Rectal smooth muscle tissue (tissue), 1 donor: ENCODE data around the gene B9D2.

Experiments
- H3K27ac ChIP-seq: one replicate; pipeline ENCODE4 v1.7.0; 2013; ENCODE audit warnings: low read depth, low read length, inconsistent platforms
- H3K27me3 ChIP-seq: one replicate; pipeline ENCODE4 v1.7.0; 2013; ENCODE audit warnings: low read length; ENCODE audit not compliant: control insufficient read depth, insufficient read depth
- H3K36me3 ChIP-seq: one replicate; pipeline ENCODE4 v1.7.0; 2013; ENCODE audit warnings: low read length; ENCODE audit not compliant: control insufficient read depth, insufficient read depth
- H3K4me1 ChIP-seq: one replicate; pipeline ENCODE4 v1.7.0; 2013; ENCODE audit warnings: low read length; ENCODE audit not compliant: control insufficient read depth, insufficient read depth
- H3K4me3 ChIP-seq: one replicate; pipeline ENCODE4 v1.7.0; 2013; ENCODE audit warnings: low read length
- H3K9ac ChIP-seq: one replicate; pipeline ENCODE4 v1.7.0; 2013; ENCODE audit warnings: low read length

Gene B9D2

DNA sequence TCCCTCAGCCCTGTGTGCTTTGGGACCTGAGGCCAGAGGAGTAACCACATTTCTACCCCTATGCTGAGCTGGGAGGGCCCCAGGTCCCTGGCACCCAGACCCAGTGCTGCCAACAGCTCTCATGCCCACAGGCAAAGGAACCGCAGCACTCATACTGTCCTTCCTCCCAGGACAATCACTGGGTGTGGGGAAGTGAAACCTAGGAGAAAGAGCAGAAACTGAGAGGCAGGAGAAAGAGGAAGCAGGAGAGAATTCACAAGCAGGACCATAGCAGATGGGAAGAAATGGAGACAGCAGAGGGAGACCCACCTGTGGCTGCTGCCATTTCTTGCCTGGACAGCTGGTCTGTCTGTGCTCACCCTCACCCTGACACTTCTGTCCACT, 35.1 kb downstream of the B9D2 start:
- Histone ChIP-seq H3K9ac (no peak overlapping the region), H3K27ac (no peak overlapping the region), H3K4me1 (peaks cover 15% of the 10 kb centered on the region), H3K4me3 (no peak overlapping the region), H3K27me3 (no peaks in the 10 kb centered on the region), H3K36me3 (peaks cover 3% of the 10 kb centered on the region)

DNA sequence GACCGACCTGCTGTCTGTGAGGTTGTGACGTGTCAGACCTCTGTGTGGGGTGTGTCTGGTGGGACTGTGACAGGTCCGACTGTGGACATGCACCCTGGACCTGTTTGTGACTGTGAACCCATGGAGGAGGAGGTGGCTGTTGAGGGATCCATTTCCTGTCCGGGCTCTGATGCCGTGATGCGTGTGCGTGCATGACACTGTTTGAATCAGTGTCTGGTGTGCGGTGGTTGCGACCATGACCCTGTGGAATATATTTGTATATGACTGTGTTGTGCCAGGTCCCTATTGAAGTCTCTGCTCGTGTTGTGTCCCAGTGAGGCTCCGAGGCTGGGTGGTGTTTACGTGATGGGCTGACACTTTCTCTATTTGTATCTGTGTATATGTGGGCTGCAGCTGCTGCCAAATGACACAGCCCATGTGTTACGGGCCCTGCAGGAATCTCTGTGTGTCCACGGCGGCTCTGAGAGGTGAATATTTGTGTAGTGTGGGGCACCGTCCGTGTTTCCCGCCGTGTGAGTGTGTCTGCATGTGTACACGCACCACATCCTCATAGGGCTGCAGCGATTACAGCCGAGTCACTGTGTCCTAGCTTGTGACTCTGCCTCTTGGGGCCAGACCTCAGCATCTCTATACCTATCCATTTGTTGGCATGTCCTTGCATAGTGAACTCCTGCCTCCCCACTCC, 35.6 kb downstream of the B9D2 start:
- Histone ChIP-seq H3K4me3 (peak overlapping the region; percentile 56), H3K27ac (no peak overlapping the region), H3K27me3 (no peaks in the 10 kb centered on the region), H3K4me1 (peaks cover 20% of the 10 kb centered on the region), H3K9ac (no peak overlapping the region), H3K36me3 (peaks cover 3% of the 10 kb centered on the region)

DNA sequence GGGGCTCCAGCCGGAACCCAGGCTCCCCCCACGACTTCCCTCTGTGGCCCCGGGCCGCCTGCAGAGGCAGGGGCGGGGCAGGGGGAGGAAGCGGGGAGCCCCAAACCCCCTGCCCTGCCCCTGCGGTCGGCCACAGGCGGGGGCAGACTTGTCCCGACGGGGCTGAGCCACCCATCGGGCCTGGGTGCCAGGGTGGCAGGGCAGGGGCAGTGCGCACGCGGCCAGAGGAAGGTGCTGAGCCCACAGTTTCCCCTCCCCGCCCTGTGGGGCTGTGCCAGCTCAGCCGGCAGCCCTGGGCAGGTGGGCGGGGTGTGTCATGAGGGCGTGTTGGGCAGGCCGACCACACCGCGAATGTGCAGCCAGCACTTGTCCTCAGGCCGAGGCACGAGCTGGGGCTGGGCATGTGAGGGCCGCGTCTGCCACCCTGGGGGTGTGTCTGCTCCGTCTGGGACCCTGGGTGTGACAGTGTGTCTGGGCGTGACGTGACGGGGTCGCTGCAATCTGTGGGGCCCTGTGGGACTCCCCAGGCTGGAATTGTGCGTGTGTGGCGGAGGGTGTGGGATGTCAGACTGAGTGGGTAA, 36.3 kb downstream of the B9D2 start:
- peak overlapping the region; percentile 6 for H3K27ac ChIP-seq
- peaks cover 4% of the 10 kb centered on the region for H3K36me3 ChIP-seq
- peak overlapping the region; percentile 56 for H3K4me3 ChIP-seq
- H3K4me1 ChIP-seq, result peaks cover 26% of the 10 kb centered on the region
- H3K27me3 ChIP-seq, result no peaks in the 10 kb centered on the region
- H3K9ac ChIP-seq, result peak overlapping the region; percentile 4

DNA sequence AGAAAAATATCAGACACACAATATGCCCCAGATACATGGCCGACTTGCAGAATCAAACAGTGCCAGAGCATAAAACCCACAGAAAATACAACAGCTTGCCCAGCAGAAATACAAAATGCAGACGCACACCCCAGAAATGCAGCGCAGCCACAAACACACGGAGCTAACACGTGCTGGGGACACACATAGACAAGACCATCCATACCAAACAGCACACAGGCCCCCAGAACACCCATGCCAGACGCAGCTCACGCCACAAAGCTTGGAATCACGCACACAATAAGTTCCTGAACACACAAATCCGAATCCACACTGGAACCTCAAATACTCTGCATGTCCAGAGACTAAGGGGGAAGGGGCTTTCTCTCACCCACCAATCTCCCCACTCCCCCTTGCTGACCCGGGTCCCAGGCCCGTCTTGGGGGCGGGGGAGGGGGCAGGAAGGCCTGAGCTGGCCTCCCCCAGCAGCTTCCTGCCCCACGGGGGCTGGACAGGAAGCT, 36.8 kb downstream of the B9D2 start:
- Histone ChIP-seq H3K27me3 (no peaks in the 10 kb centered on the region), H3K4me1 (peaks cover 27% of the 10 kb centered on the region), H3K4me3 (peak overlapping the region; percentile 55), H3K9ac (peak overlapping the region; percentile 5), H3K27ac (no peak overlapping the region), H3K36me3 (peaks cover 5% of the 10 kb centered on the region)

DNA sequence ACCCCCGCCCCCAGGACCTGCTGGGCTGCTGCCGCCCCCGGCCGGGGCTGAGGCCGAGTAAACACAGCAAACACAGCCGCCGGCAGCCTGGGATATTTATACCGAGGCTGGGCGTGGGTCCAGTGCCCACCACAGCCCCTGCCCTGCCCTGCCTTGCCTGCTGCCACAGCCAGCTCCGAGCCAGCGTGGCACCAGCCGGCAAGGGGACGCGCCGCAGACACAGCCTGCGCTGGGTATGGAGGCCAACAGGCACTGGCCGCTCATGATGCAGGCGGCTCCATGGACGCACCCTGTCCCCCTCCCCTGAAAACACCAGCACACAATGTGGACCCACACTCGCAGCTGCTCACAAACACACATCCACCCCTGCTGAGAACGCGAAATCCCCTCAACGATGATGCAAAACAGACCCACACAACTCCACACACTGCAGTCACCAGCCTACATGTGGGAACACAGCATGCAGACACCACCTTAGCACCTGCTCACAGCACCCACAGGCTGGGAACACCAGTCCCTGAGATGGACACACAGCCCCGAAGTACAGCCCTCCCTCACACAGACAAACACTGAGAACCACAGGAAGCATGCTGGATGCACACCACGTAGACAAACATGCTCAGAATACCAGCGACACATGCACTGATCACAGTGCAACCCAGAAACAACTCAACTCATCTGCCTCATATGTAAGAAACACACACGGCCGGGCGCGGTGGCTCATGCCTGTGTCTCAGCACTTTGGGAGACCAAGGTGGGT, 37.8 kb downstream of the B9D2 start:
- Histone ChIP-seq H3K27ac (peak overlapping the region; percentile 79), H3K4me3 (peak overlapping the region; percentile 51), H3K4me1 (peaks cover 27% of the 10 kb centered on the region), H3K36me3 (peaks cover 2% of the 10 kb centered on the region), H3K27me3 (no peaks in the 10 kb centered on the region), H3K9ac (peak overlapping the region; percentile 58)

DNA sequence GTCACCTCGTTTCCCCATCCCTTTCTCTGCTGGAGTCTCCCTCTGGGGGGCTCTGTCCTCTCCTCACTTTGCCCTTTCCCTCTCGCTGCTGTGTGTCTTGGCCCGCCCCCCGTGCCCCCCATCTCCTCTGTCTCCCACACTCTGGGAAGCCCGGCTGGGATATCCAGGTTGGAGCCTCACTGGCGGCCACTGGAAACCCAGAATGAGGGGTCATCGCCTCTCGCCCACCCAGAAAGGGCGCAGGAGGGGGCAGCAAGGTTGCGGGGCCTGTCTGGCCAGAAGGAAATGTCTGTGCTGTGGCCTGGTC, 38.4 kb downstream of the B9D2 start:
- Histone ChIP-seq H3K27me3 (no peaks in the 10 kb centered on the region), H3K27ac (peak overlapping the region; percentile 79), H3K4me3 (peak overlapping the region; percentile 51), H3K36me3 (peaks cover 3% of the 10 kb centered on the region), H3K9ac (no peak overlapping the region), H3K4me1 (peaks cover 27% of the 10 kb centered on the region)

DNA sequence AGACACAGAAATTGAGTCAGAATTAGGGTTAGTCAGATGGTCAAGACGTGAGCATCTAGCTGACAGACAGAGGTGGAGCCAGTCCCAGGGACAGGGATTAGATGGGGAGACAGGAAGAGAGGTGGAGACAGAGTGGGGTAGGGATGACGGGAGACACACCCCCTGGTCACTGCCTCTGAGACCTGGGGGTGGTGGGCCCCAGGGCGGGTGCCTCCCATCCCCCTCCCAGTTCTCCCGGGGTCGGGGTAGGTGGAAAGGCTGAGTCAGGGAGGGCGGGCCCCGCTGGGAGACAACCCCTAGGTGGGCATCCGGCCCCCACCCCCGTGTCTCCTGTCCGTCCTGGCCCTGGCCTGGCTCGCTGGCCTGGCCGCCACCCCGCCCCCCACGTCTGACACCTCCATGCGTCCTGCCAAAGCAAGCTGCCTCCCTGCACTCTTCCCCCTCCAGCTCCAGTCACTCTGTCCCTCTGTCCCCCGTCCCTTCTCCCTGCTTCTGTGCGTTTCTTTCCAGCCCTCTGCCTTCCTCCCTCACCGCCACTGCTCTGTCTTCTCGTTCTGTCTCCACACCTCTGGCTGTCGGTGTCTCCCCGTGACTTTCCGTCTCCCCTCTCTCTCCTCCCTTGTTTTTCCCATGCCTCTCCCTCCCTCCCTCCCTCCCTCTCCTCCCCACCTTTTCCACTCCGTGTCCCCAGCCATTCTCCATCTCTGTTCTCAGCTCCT, 38.9 kb downstream of the B9D2 start:
- no peaks in the 10 kb centered on the region for H3K27me3 ChIP-seq
- peaks cover 8% of the 10 kb centered on the region for H3K36me3 ChIP-seq
- no peak overlapping the region for H3K9ac ChIP-seq
- peak overlapping the region; percentile 51 for H3K4me3 ChIP-seq
- H3K4me1 ChIP-seq, result peaks cover 27% of the 10 kb centered on the region
- peak overlapping the region; percentile 79 for H3K27ac ChIP-seq

DNA sequence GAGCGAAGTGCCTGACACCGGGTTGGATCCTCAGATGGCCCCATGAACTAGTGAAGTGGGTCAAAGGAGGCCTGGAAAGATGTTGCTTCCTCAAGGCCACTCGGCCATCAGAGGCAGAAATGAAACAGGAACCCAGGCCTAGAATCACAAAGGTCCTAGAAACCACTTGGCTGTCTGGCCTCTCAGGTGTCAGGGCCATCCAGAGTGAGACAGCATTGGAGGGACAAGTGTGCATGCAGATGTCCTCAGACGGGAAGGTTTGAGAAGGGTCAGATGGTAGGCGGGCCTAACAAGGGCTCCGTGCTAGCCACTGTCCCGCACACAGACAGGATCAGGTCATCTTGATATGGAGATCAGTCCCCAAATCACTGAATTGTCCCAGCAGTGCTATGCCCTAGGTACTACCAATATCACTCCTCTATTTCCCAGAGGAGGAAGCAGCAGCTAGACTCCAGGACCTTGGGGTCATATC, 39.7 kb downstream of the B9D2 start:
- Histone ChIP-seq H3K36me3 (peaks cover 15% of the 10 kb centered on the region), H3K27me3 (no peaks in the 10 kb centered on the region), H3K4me1 (peaks cover 27% of the 10 kb centered on the region), H3K9ac (no peak overlapping the region), H3K27ac (peak overlapping the region; percentile 79), H3K4me3 (no peak overlapping the region)

DNA sequence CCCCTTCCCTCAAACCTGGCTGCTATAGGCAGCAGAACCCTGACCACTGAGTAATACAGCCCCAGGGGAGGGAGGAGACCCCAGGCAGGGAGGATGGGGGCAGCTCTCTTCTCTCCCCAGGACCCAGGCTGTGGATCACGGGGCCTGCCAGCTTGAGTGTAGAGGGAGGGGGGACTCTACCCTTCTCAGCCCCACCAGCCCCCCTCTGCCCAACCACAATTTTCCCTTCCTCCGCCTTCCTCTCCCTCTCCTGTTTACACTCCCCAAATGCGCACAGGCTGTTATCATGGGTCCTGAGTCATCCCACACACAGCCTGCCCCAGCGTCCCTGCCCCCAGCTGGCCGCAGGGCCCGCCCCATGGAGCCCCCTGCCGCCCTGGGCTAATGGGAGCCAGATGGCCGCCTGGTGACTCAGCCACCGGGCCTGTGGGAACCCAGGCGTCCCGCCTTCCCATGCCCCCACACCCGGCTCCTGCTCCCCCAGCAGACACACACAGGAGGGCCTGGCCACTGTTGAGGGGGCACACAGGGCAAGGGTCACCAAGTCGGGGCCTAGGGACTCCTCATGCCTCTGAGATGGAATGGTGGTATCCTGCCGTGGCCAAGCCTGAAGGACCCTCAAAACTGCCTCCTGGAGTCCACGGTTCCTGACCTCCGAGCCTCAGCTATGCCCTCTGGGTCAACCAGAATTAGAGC, 40.4 kb downstream of the B9D2 start:
- no peak overlapping the region for H3K9ac ChIP-seq
- H3K27me3 ChIP-seq, result no peaks in the 10 kb centered on the region
- peak overlapping the region; percentile 79 for H3K27ac ChIP-seq
- H3K4me1 ChIP-seq, result peaks cover 27% of the 10 kb centered on the region
- no peak overlapping the region for H3K4me3 ChIP-seq
- H3K36me3 ChIP-seq, result peaks cover 22% of the 10 kb centered on the region

DNA sequence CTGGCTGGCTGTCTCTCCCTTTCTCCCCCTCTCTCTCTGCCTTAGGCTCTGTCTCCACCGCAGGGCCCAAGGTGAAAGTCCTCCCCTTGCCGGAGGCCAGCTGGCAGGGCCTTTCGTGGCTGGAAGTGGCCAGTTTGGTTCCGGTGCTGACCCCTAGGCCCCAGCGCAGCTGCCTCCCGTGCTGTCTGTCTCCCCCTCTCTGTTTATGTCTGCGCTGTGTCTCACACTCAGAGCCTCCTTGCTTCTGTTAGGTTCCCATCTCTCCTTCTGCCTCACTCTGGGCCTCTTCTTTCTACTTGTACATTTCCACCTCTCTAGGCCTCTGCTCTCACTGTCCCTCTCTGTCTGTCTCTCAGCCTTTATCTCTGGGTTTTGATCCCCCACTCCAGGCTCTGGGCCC, 40.9 kb downstream of the B9D2 start:
- Histone ChIP-seq H3K4me1 (peaks cover 27% of the 10 kb centered on the region), H3K36me3 (peaks cover 25% of the 10 kb centered on the region), H3K4me3 (no peak overlapping the region), H3K27ac (peak overlapping the region; percentile 79), H3K27me3 (no peaks in the 10 kb centered on the region), H3K9ac (no peak overlapping the region)

DNA sequence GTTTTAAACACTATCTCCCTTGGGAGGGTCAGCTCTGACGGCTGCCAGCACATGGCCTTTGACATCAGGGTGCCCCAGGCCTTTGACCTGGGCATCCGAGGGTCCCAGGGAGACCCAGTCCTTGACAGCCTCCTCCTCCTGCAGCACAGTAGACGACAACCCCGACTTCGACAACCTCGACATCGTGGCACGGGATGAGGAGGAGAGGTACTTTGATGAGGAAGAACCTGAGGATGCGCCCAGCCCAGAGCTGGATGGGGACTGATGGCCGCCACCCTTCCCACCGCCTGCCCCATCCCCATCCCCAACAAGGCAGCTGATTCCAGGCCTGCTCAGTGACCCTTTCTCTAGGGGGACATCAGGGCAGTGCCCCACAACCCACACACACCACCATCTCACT, 41.5 kb downstream of the B9D2 start:
- Histone ChIP-seq H3K4me3 (no peak overlapping the region), H3K27me3 (no peaks in the 10 kb centered on the region), H3K27ac (peak overlapping the region; percentile 79), H3K36me3 (peaks cover 25% of the 10 kb centered on the region), H3K9ac (no peak overlapping the region), H3K4me1 (peaks cover 27% of the 10 kb centered on the region)
